ENCODE measurements around the gene ABCA9.

The ABCA9 gene

GRCh38 chr17:69067274-69068047 is 6.7 kb upstream of the ABCA9 start:
- DNase-seq: no peak

- DNase-seq: no peak
These were observed 5.8 kb upstream of the ABCA9 start for GRCh38 chr17:69066482-69066881.

- no peak for DNase-seq
These were observed 4.4 kb upstream of the ABCA9 start for GRCh38 chr17:69065113-69065512.

GRCh38 chr17:69064476-69064875 is 3.7 kb upstream of the ABCA9 start:
- DNase-seq: no peak

- DNase-seq: no peak
These were observed 3.3 kb upstream of the ABCA9 start for GRCh38 chr17:69064001-69064400.

- DNase-seq: no peak
These were observed 2.3 kb upstream of the ABCA9 start for GRCh38 chr17:69062860-69063581.

GRCh38 chr17:69061721-69062556 is 1.2 kb upstream of the ABCA9 start:
- no peak for DNase-seq

- no peak for DNase-seq
These were observed 1.1 kb downstream of the ABCA9 start for GRCh38 chr17:69059458-69060175.

- no peak for DNase-seq
These were observed 2.6 kb downstream of the ABCA9 start for GRCh38 chr17:69058165-69058564.

GRCh38 chr17:69057280-69057679 is 3.4 kb downstream of the ABCA9 start:
- DNase-seq: no peak

GRCh38 chr17:69056179-69056823 is 4.4 kb downstream of the ABCA9 start:
- no peak for DNase-seq

- DNase-seq: no peak
These were observed 5.4 kb downstream of the ABCA9 start for GRCh38 chr17:69055334-69055733.

GRCh38 chr17:69050999-69051775 is 9.5 kb downstream of the ABCA9 start:
- no peak for DNase-seq

- DNase-seq: no peak
These were observed 12.1 kb downstream of the ABCA9 start for GRCh38 chr17:69048634-69049033.

GRCh38 chr17:69047368-69048263 is 13.1 kb downstream of the ABCA9 start:
- DNase-seq: no peak

GRCh38 chr17:69046121-69046807 is 14.5 kb downstream of the ABCA9 start:
- no peak for DNase-seq

GRCh38 chr17:69045646-69046045 is 15.1 kb downstream of the ABCA9 start:
- DNase-seq: no peak

GRCh38 chr17:69044371-69044770 is 16.4 kb downstream of the ABCA9 start:
- no peak for DNase-seq

- DNase-seq: no peak
These were observed 17.5 kb downstream of the ABCA9 start for GRCh38 chr17:69043098-69043734.
